HFFc6 (cell line): ENCODE data around the gene LAT. TPM values are rescaled to one million over a fixed set of nuclear protein-coding genes. Genes with fewer than 3 reads are reported as not detected.
"Not testable (repeated sequence)": the region's sequence is repeated elsewhere in the genome, so short reads cannot be mapped to it uniquely, and the experiment has no call there.

Experiments
- DNase-seq: peaks from one replicate; pipeline ENCODE4 v3.0.0-alpha.2; 2018
- H3K27ac Mint-ChIP-seq: 2 replicates; pipeline ENCODE4 v1.8.0; 2020; ENCODE audit warnings: mild to moderate bottlenecking, mixed read lengths
- H3K27me3 Mint-ChIP-seq: 2 replicates; pipeline ENCODE4 v1.8.0; 2021; ENCODE audit warnings: mild to moderate bottlenecking, moderate library complexity, mixed read lengths; ENCODE audit not compliant: insufficient read depth
- H3K36me3 Mint-ChIP-seq: 2 replicates; pipeline ENCODE4 v1.8.0; 2021; ENCODE audit warnings: low read depth, mixed read lengths
- H3K4me1 Mint-ChIP-seq: 2 replicates; pipeline ENCODE4 v1.8.0; 2020; ENCODE audit warnings: low read depth, mixed read lengths
- H3K4me3 Mint-ChIP-seq: 2 replicates; pipeline ENCODE4 v1.8.0; 2020; ENCODE audit warnings: mild to moderate bottlenecking, moderate library complexity, mixed read lengths
- H3K9me3 Mint-ChIP-seq: 2 replicates; pipeline ENCODE4 v1.8.0; 2020; ENCODE audit warnings: mild to moderate bottlenecking, mixed read lengths
- CTCF ChIP-seq: fragments of 200-600 bp; sonication (generic); IDR thresholded peaks from 2 replicates; pipeline ENCODE4 v1.5.0; 2021; ENCODE audit warnings: antibody characterized with exemption, mild to moderate bottlenecking
- total RNA-seq, 6 experiments: library from RNA; stranded (reverse); fragmentation: NEBNext Ultra II Directional; extraction: Animal tissue kit (Norgen Biotek cat#: 25700); gene quantifications; 2 replicates in 1 of 6; 3 replicates in 5 of 6; pipeline ENCODE4 v1.2.3, GENCODE V29; 2021

LAT gene
- total RNA-seq, 6 experiments from 2014 or later, result 2.9 to 5.0 (median 4.4) TPM

- no peak for DNase-seq
- peaks cover 8% of the 10 kb centered on the region; the same call in 1 of the 2 replicates for H3K36me3 Mint-ChIP-seq
Observed at GRCh38 chr16:28958216-28958615, 26.6 kb upstream of the LAT start.

GRCh38 chr16:28958836-28959235 lies 26.0 kb upstream of the LAT start:
- Mint-ChIP-seq H3K4me1 (no peaks in the 10 kb centered on the region), H3K27ac (no peak overlapping the region), H3K9me3 (no peaks in the 10 kb centered on the region), H3K27me3 (no peaks in the 10 kb centered on the region; the same call in 1 of the 2 replicates), H3K4me3 (no peak overlapping the region), H3K36me3 (peaks cover 8% of the 10 kb centered on the region; the same call in 1 of the 2 replicates)
- TF ChIP-seq CTCF, result no peak
- DNase-seq, result no peak

More at GRCh38 chr16:28958216-28958615, 26.6 kb upstream of the LAT start:
- TF ChIP-seq CTCF, result no peak
- Mint-ChIP-seq H3K4me3 (no peak overlapping the region), H3K27me3 (no peaks in the 10 kb centered on the region; the same call in 1 of the 2 replicates), H3K9me3 (no peaks in the 10 kb centered on the region), H3K4me1 (no peaks in the 10 kb centered on the region), H3K27ac (no peak overlapping the region)

GRCh38 chr16:28964072-28964471 lies 20.8 kb upstream of the LAT start:
- no peaks in the 10 kb centered on the region for H3K9me3 Mint-ChIP-seq
- H3K36me3 Mint-ChIP-seq, result peaks cover 3% of the 10 kb centered on the region; the same call in 1 of the 2 replicates
- no peak overlapping the region for H3K4me3 Mint-ChIP-seq
- no peaks in the 10 kb centered on the region for H3K4me1 Mint-ChIP-seq
- no peak for DNase-seq
- TF ChIP-seq CTCF, result no peak
- no peaks in the 10 kb centered on the region; the same call in 1 of the 2 replicates for H3K27me3 Mint-ChIP-seq
- H3K27ac Mint-ChIP-seq, result no peak overlapping the region

- Mint-ChIP-seq H3K27ac (no peak overlapping the region), H3K36me3 (no peaks in the 10 kb centered on the region; the same call in 1 of the 2 replicates), H3K4me1 (no peaks in the 10 kb centered on the region), H3K27me3 (no peaks in the 10 kb centered on the region; the same call in 1 of the 2 replicates), H3K9me3 (no peaks in the 10 kb centered on the region), H3K4me3 (no peak overlapping the region)
- DNase-seq, result no peak
- TF ChIP-seq CTCF, result no peak
Observed at GRCh38 chr16:28964496-28964895, 20.4 kb upstream of the LAT start.

GRCh38 chr16:28967156-28967555 lies 17.7 kb upstream of the LAT start:
- Mint-ChIP-seq H3K27me3 (no peaks in the 10 kb centered on the region; the same call in 1 of the 2 replicates), H3K36me3 (no peaks in the 10 kb centered on the region; the same call in 1 of the 2 replicates), H3K27ac (no peak overlapping the region), H3K9me3 (no peaks in the 10 kb centered on the region), H3K4me3 (no peak overlapping the region), H3K4me1 (no peaks in the 10 kb centered on the region)
- TF ChIP-seq CTCF, result no peak
- DNase-seq, result no peak

- not testable (repeated sequence) for H3K4me3 Mint-ChIP-seq, DNase-seq, H3K9me3 Mint-ChIP-seq, H3K27ac Mint-ChIP-seq, H3K27me3 Mint-ChIP-seq, H3K36me3 Mint-ChIP-seq
- peaks cover 10% of the 10 kb centered on the region; the same call in 1 of the 2 replicates for H3K4me1 Mint-ChIP-seq
Observed at GRCh38 chr16:28969696-28970095, 15.2 kb upstream of the LAT start.
